ENCODE measurements around the gene STOML2. TPM values are rescaled to one million over a fixed set of nuclear protein-coding genes. Genes with fewer than 3 reads are reported as not detected.

The STOML2 gene
- total RNA-seq, 1 experiment from 2014 or later, result 192 TPM

DNA sequence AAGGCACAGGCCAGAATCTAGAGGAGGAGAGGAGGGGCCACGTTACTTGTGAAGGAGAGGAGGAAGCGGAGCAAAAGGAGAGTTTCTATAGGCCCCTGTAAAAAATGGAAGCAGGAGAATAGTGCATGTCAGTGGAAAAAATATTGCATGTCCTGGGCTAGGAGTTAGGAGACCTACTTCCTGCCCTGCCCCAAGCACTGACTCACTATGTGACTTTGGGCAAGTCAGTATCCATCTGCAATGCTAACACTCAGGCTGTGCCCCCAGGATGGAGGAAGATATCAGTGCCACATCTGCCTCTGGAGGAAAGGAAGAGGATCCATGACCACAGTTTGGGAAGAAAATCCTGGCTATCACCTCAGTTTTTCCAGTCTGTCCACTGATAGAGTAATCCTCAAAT, 13.5 kb downstream of the STOML2 start:
- Histone ChIP-seq H2AFZ (ENCODE audit: low read length) (no peak overlapping the region), H3K18ac (ENCODE audit: insufficient read length, low read depth, low read length) (no peak overlapping the region), H3K56ac (ENCODE audit: insufficient read length, low read depth, low read length) (no peak overlapping the region), H3T11ph (ENCODE audit: low read length) (no peak overlapping the region), H3K4me2 (ENCODE audit: insufficient read depth, insufficient read length, low read length) (no peak overlapping the region), H4K5ac (ENCODE audit: insufficient read length, low read depth, low read length) (no peak overlapping the region), H3K4ac (ENCODE audit: low read depth, low read length) (no peak overlapping the region), H2BK15ac (ENCODE audit: low read depth, low read length) (no peak overlapping the region), H3K27me3 (ENCODE audit: insufficient read depth, low read length) (no peaks in the 10 kb centered on the region), H2BK120ac (ENCODE audit: low read depth, low read length, poor library complexity, severe bottlenecking) (no peak overlapping the region), H3K27ac (ENCODE audit: insufficient read length, low read depth, low read length) (no peak overlapping the region), H3K23ac (ENCODE audit: insufficient read length, low read depth, low read length) (no peak overlapping the region), H4K91ac (ENCODE audit: insufficient read length, low read depth, low read length) (no peak overlapping the region), H3K4me1 (ENCODE audit: insufficient read depth, low read length) (no peaks in the 10 kb centered on the region), H4K20me1 (ENCODE audit: control insufficient read depth, insufficient read depth, insufficient read length) (no peaks in the 10 kb centered on the region), H3K9ac (ENCODE audit: extremely low read depth, insufficient read length, low read length) (no peak overlapping the region), H2BK12ac (ENCODE audit: insufficient read length, low read depth, low read length) (no peak overlapping the region), H3K23me2 (ENCODE audit: insufficient read length, low read depth, low read length, poor library complexity, severe bottlenecking) (no peaks in the 10 kb centered on the region), H2AK5ac (ENCODE audit: insufficient read length, low read length) (no peak overlapping the region), H4K8ac (replicated peaks; ENCODE audit: insufficient read length, low read depth, low read length) (no peak overlapping the region), H2BK5ac (ENCODE audit: insufficient read length, low read length) (no peak overlapping the region), H3K79me2 (ENCODE audit: insufficient read depth, low read length) (no peaks in the 10 kb centered on the region), H2BK20ac (ENCODE audit: low read depth, low read length, poor library complexity, severe bottlenecking) (no peak overlapping the region), H3K79me1 (ENCODE audit: insufficient read depth, low read depth, low read length, poor library complexity, severe bottlenecking) (no peaks in the 10 kb centered on the region), H3K9me3 (ENCODE audit: control insufficient read depth, low read depth, low read length) (no peaks in the 10 kb centered on the region), H3K14ac (ENCODE audit: insufficient read depth, low read length) (no peak overlapping the region)
- no peak overlapping the region for H3K27ac Mint-ChIP-seq
- no CpG with 5 or more reads among the region's 2 CpGs for WGBS (ENCODE audit: extremely low coverage, insufficient read length, low lambda C conversion rate)
- H3K4me3 Mint-ChIP-seq, result no peak overlapping the region
- no peak for DNase-seq
- no peaks in the 10 kb centered on the region for H3K27me3 Mint-ChIP-seq (ENCODE audit: low read depth)
- TF ChIP-seq, protein P1, sequence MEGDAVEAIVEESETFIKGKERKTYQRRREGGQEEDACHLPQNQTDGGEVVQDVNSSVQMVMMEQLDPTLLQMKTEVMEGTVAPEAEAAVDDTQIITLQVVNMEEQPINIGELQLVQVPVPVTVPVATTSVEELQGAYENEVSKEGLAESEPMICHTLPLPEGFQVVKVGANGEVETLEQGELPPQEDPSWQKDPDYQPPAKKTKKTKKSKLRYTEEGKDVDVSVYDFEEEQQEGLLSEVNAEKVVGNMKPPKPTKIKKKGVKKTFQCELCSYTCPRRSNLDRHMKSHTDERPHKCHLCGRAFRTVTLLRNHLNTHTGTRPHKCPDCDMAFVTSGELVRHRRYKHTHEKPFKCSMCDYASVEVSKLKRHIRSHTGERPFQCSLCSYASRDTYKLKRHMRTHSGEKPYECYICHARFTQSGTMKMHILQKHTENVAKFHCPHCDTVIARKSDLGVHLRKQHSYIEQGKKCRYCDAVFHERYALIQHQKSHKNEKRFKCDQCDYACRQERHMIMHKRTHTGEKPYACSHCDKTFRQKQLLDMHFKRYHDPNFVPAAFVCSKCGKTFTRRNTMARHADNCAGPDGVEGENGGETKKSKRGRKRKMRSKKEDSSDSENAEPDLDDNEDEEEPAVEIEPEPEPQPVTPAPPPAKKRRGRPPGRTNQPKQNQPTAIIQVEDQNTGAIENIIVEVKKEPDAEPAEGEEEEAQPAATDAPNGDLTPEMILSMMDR (conservative IDR thresholded peaks at IDR 0.05), result no peak
- H3K9me3 Mint-ChIP-seq, result no peaks in the 10 kb centered on the region
- H3K4me1 Mint-ChIP-seq, result no peaks in the 10 kb centered on the region
- peaks cover 8 to 58% (median 54%) of the 10 kb centered on the region in 3 experiments; a peak in 6 of 7 replicates for H3K36me3 Mint-ChIP-seq (ENCODE audit: insufficient read depth in 1 of 3, low read depth in 3 of 3)

All from H9 (cell line).